Activated naive CD4-positive, alpha-beta T cell treated with Interleukin-2 at 50 U/mL for 16 hours (primary cell): Measurements from ENCODE around the gene INPP5A.
A peak's percentile ranks its signal among the peaks of the same experiment; 100 is the strongest.

Experiments
- DNase-seq: peaks from one replicate; pipeline ENCODE4 v3.0.0-alpha.2; 2020

INPP5A gene

GRCh38 chr10:132601567-132601966, 64.0 kb downstream of the INPP5A start:
- no peak for DNase-seq

- no peak for DNase-seq
Measured at GRCh38 chr10:132602614-132603013, 65.0 kb downstream of the INPP5A start.

- no peak for DNase-seq
Measured at GRCh38 chr10:132603851-132604533, 66.4 kb downstream of the INPP5A start.

- no peak for DNase-seq
Measured at GRCh38 chr10:132604686-132605085, 67.1 kb downstream of the INPP5A start.

GRCh38 chr10:132605390-132605789, 67.8 kb downstream of the INPP5A start:
- no peak for DNase-seq

GRCh38 chr10:132606031-132606491, 68.5 kb downstream of the INPP5A start:
- DNase-seq: no peak

GRCh38 chr10:132606536-132607316, 69.1 kb downstream of the INPP5A start:
- no peak for DNase-seq

GRCh38 chr10:132607491-132607890, 69.9 kb downstream of the INPP5A start:
- DNase-seq: no peak

GRCh38 chr10:132607961-132608495, 70.4 kb downstream of the INPP5A start:
- DNase-seq: no peak

- no peak for DNase-seq
Measured at GRCh38 chr10:132608511-132609195, 71.1 kb downstream of the INPP5A start.

- no peak for DNase-seq
Measured at GRCh38 chr10:132609211-132609610, 71.6 kb downstream of the INPP5A start.

- no peak for DNase-seq
Measured at GRCh38 chr10:132610071-132610701, 72.6 kb downstream of the INPP5A start.

- DNase-seq: no peak
Measured at GRCh38 chr10:132611026-132611910, 73.7 kb downstream of the INPP5A start.

GRCh38 chr10:132611986-132612385, 74.4 kb downstream of the INPP5A start:
- DNase-seq: peak; percentile 9

- no peak for DNase-seq
Measured at GRCh38 chr10:132612571-132613504, 75.3 kb downstream of the INPP5A start.

- DNase-seq: no peak
Measured at GRCh38 chr10:132613566-132614348, 76.2 kb downstream of the INPP5A start.

- no peak for DNase-seq
Measured at GRCh38 chr10:132614431-132615340, 77.1 kb downstream of the INPP5A start.

GRCh38 chr10:132615341-132616169, 78.0 kb downstream of the INPP5A start:
- DNase-seq: no peak
